Keratinocyte (primary cell): ENCODE measurements around the gene DPP10. TPM values are rescaled to one million over a fixed set of nuclear protein-coding genes. Genes with fewer than 3 reads are reported as not detected.

Experiments
- DNase-seq: peaks from one replicate; pipeline ENCODE4 v3.0.0-alpha.2; 2011; ENCODE audit warnings: low read depth, missing footprints, low spot score
- FAIRE-seq: peaks from 2 replicates; lab custom pipeline; 2011; peaks lifted over from hg19 to GRCh38; lab: Jason Lieb, UNC
- H2AFZ ChIP-seq: 2 replicates; pipeline ENCODE4 v1.6.0; 2012; ENCODE audit warnings: low read length, control low read depth, inconsistent platforms; ENCODE audit not compliant: control insufficient read depth
- H3K27ac ChIP-seq: 2 replicates; pipeline ENCODE4 v1.5.1; 2011; ENCODE audit warnings: low read length; ENCODE audit not compliant: control insufficient read depth, insufficient read depth
- H3K27me3 ChIP-seq: 3 replicates; pipeline ENCODE4 v1.6.0; 2011; ENCODE audit warnings: low read length; ENCODE audit not compliant: control insufficient read depth, insufficient read depth; ENCODE audit errors: extremely low read depth
- H3K36me3 ChIP-seq, 2 experiments: 2 replicates in 1 of 2; 3 replicates in 1 of 2; pipeline ENCODE4 v1.5.1; 2011; ENCODE audit warnings: low read length in 2 of 2, mild to moderate bottlenecking in 1 of 2; ENCODE audit not compliant: control insufficient read depth in 2 of 2, insufficient read depth in 2 of 2; ENCODE audit errors: extremely low read depth in 1 of 2
- H3K4me1 ChIP-seq: 3 replicates; pipeline ENCODE4 v1.5.1; 2011; ENCODE audit warnings: low read length; ENCODE audit not compliant: control insufficient read depth, insufficient read depth; ENCODE audit errors: extremely low read depth
- H3K4me2 ChIP-seq: 3 replicates; pipeline ENCODE4 v1.6.0; 2011; ENCODE audit warnings: low read depth, low read length; ENCODE audit not compliant: control insufficient read depth, insufficient read depth; ENCODE audit errors: extremely low read depth
- H3K4me3 ChIP-seq, 3 experiments: fragments of 200-600 bp in 1 of 3; sonication (generic) in 1 of 3; 2 replicates in 2 of 3; 3 replicates in 1 of 3; pipeline ENCODE4 v1.5.1; 2011 to 2016; ENCODE audit warnings: low read length in 3 of 3, mild to moderate bottlenecking in 3 of 3, control low read depth in 2 of 3, inconsistent platforms in 1 of 3, low read depth in 1 of 3, mixed read lengths in 1 of 3, mixed run types in 1 of 3, moderate library complexity in 1 of 3; ENCODE audit not compliant: control insufficient read depth in 2 of 3, insufficient read depth in 2 of 3; ENCODE audit errors: extremely low read depth in 1 of 3
- H3K79me2 ChIP-seq: 2 replicates; pipeline ENCODE4 v1.6.0; 2012; ENCODE audit warnings: low read length; ENCODE audit not compliant: control insufficient read depth, insufficient read depth
- H3K9ac ChIP-seq: 3 replicates; pipeline ENCODE4 v1.6.0; 2011; ENCODE audit warnings: low read length; ENCODE audit not compliant: control insufficient read depth, insufficient read depth; ENCODE audit errors: extremely low read depth
- H3K9me1 ChIP-seq: 3 replicates; pipeline ENCODE4 v1.6.0; 2011; ENCODE audit warnings: low read length; ENCODE audit not compliant: control insufficient read depth, insufficient read depth; ENCODE audit errors: extremely low read depth
- H3K9me3 ChIP-seq: 2 replicates; pipeline ENCODE4 v1.5.1; 2012; ENCODE audit warnings: low read depth, low read length; ENCODE audit not compliant: control insufficient read depth
- H4K20me1 ChIP-seq: 3 replicates; pipeline ENCODE4 v1.6.0; 2011; ENCODE audit warnings: low read length; ENCODE audit not compliant: control insufficient read depth, insufficient read depth; ENCODE audit errors: extremely low read depth
- EZH2 ChIP-seq: IDR thresholded peaks from one replicate; pipeline ENCODE4 v1.6.1; 2012; ENCODE audit warnings: inconsistent platforms, mild to moderate bottlenecking, low read length, moderate library complexity
- dilution Hi-C: fragments of 300-500 bp; cut with MboI; formaldehyde crosslinking; loops from one replicate; pipeline ENCODE4 v1.7.0; 2020; ENCODE audit warnings: low sequenced_read_pairs; ENCODE audit not compliant: extremely low pct_ligation_motif_present
- polyA plus RNA-seq, 5 experiments: library from polyadenylated mRNA; depleted of rRNA in 3 of 5; stranded (reverse) in 3 of 5; stranded (forward) in 1 of 5; unstranded in 1 of 5; fragments of >200 nt; gene quantifications; 1 replicate in 1 of 5; 2 replicates in 3 of 5; 3 replicates in 1 of 5; pipeline versions ENCODE4 v1.2.1 to v1.2.3, GENCODE V29; 2011 to 2012; ENCODE audit warnings: missing spikeins in 2 of 5, low read depth in 1 of 5, low replicate concordance in 1 of 5
- TF ChIP-seq, protein P1 (sequence below), 3 experiments: IDR thresholded peaks in 1 of 3; conservative IDR thresholded peaks in 1 of 3; optimal IDR thresholded peaks in 1 of 3; 2 replicates in 2 of 3; 3 replicates in 1 of 3; pipeline versions ENCODE3 to v1.5.1; 2011; ENCODE audit warnings: low read length in 3 of 3, mild to moderate bottlenecking in 3 of 3, moderate library complexity in 2 of 3, control low read depth in 1 of 3, inconsistent platforms in 1 of 3; ENCODE audit not compliant: insufficient read depth in 2 of 3; ENCODE audit errors: extremely low read depth in 1 of 3

The DPP10 gene
- polyA plus RNA-seq, 1 donor (not counting 4 experiments of a cell fraction or from before 2014, with no cell fraction given), result not detected

DNA sequence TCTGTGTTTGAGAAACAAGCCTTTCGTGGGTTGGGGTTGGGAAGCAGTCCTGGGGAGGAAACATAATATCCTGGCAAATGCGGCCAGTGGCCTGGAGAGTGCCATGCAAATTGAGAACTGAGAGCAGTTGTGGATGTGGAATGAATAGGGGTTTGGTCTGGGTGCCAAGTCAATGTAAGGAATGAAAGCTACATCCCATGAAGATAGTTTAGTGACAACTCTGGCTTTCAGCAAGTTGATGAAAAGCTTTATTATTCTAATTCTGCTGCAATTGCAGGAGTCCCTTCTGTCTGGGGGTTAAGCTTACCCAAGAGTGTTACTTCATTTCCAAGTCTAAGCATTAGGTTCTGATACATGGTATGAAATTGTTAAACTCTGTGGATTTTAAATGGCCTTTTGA, 771.6 kb downstream of the DPP10 start:
- no peak overlapping the region for H2AFZ ChIP-seq
- dilution Hi-C loops, result no loop called here

DNA sequence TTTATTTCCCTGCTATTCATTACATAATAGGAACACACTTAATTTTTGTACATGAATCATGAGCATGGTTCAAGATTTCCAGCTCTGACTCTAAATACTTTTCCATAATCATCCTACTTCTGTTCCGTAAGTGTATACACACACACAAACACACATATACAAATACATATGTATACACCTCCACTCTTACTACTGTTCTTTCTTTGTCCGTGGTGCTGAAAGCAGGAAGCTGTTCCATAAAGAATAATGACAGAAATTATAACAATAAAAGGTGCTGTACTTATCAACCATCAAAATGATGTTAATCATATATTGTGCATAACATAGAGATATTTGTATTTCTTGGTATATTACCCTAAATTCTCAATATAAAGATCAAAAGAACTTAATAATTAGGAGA, 776.9 kb downstream of the DPP10 start:
- dilution Hi-C loops, result no loop called here
- FAIRE-seq (no peak), DNase-seq (no peak)
- Histone ChIP-seq H3K9ac (no peak overlapping the region), H3K9me3 (no peaks in the 10 kb centered on the region), H3K27me3 (no peaks in the 10 kb centered on the region), H3K4me1 (no peaks in the 10 kb centered on the region), H3K27ac (no peak overlapping the region), H3K4me3 (no peak overlapping the region), H4K20me1 (no peaks in the 10 kb centered on the region), H3K9me1 (no peaks in the 10 kb centered on the region), H3K36me3 (no peaks in the 10 kb centered on the region), H2AFZ (no peak overlapping the region), H3K4me2 (no peak overlapping the region), H3K79me2 (no peaks in the 10 kb centered on the region)
- TF ChIP-seq, protein P1, sequence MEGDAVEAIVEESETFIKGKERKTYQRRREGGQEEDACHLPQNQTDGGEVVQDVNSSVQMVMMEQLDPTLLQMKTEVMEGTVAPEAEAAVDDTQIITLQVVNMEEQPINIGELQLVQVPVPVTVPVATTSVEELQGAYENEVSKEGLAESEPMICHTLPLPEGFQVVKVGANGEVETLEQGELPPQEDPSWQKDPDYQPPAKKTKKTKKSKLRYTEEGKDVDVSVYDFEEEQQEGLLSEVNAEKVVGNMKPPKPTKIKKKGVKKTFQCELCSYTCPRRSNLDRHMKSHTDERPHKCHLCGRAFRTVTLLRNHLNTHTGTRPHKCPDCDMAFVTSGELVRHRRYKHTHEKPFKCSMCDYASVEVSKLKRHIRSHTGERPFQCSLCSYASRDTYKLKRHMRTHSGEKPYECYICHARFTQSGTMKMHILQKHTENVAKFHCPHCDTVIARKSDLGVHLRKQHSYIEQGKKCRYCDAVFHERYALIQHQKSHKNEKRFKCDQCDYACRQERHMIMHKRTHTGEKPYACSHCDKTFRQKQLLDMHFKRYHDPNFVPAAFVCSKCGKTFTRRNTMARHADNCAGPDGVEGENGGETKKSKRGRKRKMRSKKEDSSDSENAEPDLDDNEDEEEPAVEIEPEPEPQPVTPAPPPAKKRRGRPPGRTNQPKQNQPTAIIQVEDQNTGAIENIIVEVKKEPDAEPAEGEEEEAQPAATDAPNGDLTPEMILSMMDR (optimal IDR thresholded peaks at IDR 0.05 in 1 of 3, IDR thresholded peaks at IDR 0.05 in 1 of 3, conservative IDR thresholded peaks at IDR 0.05 in 1 of 3; ENCODE audit: extremely low read depth in 1 of 3, insufficient read depth in 2 of 3, low read length in 3 of 3), result no peak
- no peak for TF ChIP-seq EZH2

More for the DNA sequence above, 771.6 kb downstream of the DPP10 start:
- Histone ChIP-seq H4K20me1 (no peaks in the 10 kb centered on the region), H3K4me2 (no peak overlapping the region), H3K9me1 (no peaks in the 10 kb centered on the region), H3K9ac (no peak overlapping the region), H3K4me1 (no peaks in the 10 kb centered on the region), H3K4me3 (no peak overlapping the region), H3K79me2 (no peaks in the 10 kb centered on the region), H3K36me3 (no peaks in the 10 kb centered on the region), H3K9me3 (no peaks in the 10 kb centered on the region), H3K27me3 (no peaks in the 10 kb centered on the region), H3K27ac (no peak overlapping the region)
- no peak for TF ChIP-seq EZH2
- TF ChIP-seq, protein P1 (optimal IDR thresholded peaks at IDR 0.05 in 1 of 3, IDR thresholded peaks at IDR 0.05 in 1 of 3, conservative IDR thresholded peaks at IDR 0.05 in 1 of 3; ENCODE audit: extremely low read depth in 1 of 3, insufficient read depth in 2 of 3, low read length in 3 of 3), result no peak
- DNase-seq (no peak), FAIRE-seq (no peak)
